ENCODE measurements around the gene CLP1.

CLP1 gene

DNA sequence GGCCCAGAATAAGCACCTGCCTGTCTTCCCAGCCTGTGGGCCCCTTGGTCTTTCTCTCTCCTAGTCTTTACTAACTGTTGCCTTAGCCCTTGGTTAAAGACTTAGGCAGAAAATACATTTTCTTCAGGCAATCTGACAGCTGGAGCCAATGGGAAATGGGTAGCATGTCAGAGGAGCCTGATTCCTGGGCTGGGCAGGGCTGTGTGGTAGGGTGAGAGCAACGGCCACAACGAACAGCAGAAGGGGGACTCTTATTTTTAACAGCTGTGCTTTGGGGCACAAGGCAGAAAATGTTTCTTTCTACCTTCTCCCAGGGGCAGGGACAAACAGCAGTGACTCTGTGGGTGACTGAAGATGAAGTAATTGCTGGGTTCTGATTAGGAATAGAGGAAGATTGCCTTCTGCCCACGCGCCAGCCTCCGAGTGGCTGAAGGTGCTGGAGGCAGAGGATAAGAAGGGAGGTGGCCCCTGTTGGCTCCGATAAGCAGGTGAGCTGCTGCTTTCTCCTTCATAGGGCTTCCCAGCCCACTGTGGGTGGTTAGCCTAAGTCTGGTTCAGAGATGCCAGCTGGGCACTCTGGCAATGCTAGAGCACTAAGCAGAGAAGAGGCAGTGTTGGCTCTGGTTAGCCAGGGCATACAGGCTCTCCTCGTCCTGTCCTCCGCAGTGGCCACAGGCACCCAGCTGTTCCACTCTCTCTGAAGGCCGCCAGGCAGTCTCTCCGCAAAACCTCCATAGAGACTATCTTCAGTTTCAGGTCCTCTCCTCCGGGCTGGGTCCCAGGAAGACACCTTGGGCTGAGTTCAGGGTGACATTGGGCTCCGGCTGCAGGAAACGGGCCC lies 9.4 kb upstream of the CLP1 start:
- H3K4me3 ChIP-seq (ENCODE audit: low read length, poor library complexity, severe bottlenecking), result peak overlapping the region; percentile 68
- TF ChIP-seq EZH2phosphoT487 (IDR thresholded peaks at IDR 0.05; ENCODE audit: borderline replicate concordance), result no peak
- TF ChIP-seq, protein P1, sequence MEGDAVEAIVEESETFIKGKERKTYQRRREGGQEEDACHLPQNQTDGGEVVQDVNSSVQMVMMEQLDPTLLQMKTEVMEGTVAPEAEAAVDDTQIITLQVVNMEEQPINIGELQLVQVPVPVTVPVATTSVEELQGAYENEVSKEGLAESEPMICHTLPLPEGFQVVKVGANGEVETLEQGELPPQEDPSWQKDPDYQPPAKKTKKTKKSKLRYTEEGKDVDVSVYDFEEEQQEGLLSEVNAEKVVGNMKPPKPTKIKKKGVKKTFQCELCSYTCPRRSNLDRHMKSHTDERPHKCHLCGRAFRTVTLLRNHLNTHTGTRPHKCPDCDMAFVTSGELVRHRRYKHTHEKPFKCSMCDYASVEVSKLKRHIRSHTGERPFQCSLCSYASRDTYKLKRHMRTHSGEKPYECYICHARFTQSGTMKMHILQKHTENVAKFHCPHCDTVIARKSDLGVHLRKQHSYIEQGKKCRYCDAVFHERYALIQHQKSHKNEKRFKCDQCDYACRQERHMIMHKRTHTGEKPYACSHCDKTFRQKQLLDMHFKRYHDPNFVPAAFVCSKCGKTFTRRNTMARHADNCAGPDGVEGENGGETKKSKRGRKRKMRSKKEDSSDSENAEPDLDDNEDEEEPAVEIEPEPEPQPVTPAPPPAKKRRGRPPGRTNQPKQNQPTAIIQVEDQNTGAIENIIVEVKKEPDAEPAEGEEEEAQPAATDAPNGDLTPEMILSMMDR (conservative IDR thresholded peaks at IDR 0.05; ENCODE audit: low read length), result no peak
- peak overlapping the region; percentile 80 for H3K4me2 ChIP-seq (ENCODE audit: low read depth, low read length, poor library complexity, severe bottlenecking)
- H3K4me1 ChIP-seq (ENCODE audit: insufficient read depth, low read length, poor library complexity, severe bottlenecking), result peaks cover 63% of the 10 kb centered on the region
- no peaks in the 10 kb centered on the region for H3K79me2 ChIP-seq (ENCODE audit: insufficient read depth, low read length)
- H3K9me3 ChIP-seq (ENCODE audit: insufficient read depth, low read depth, low read length), result no peaks in the 10 kb centered on the region
- no peaks in the 10 kb centered on the region for H3K36me3 ChIP-seq (ENCODE audit: insufficient read depth, low read length)
- no peaks in the 10 kb centered on the region for H3K27me3 ChIP-seq (ENCODE audit: insufficient read depth, low read length, poor library complexity, severe bottlenecking)
- peak overlapping the region; percentile 64 for H3K9ac ChIP-seq (ENCODE audit: low read depth, low read length, poor library complexity, severe bottlenecking)
- no peaks in the 10 kb centered on the region for H3K9me2 ChIP-seq (replicated peaks; ENCODE audit: low read depth, low read length)
- H4K20me1 ChIP-seq (ENCODE audit: insufficient read depth, low read length, poor library complexity, severe bottlenecking), result no peaks in the 10 kb centered on the region
- no peak overlapping the region for H2AFZ ChIP-seq (ENCODE audit: low read length)
- no peaks in the 10 kb centered on the region for H3F3A ChIP-seq (ENCODE audit: low read depth)

DNA sequence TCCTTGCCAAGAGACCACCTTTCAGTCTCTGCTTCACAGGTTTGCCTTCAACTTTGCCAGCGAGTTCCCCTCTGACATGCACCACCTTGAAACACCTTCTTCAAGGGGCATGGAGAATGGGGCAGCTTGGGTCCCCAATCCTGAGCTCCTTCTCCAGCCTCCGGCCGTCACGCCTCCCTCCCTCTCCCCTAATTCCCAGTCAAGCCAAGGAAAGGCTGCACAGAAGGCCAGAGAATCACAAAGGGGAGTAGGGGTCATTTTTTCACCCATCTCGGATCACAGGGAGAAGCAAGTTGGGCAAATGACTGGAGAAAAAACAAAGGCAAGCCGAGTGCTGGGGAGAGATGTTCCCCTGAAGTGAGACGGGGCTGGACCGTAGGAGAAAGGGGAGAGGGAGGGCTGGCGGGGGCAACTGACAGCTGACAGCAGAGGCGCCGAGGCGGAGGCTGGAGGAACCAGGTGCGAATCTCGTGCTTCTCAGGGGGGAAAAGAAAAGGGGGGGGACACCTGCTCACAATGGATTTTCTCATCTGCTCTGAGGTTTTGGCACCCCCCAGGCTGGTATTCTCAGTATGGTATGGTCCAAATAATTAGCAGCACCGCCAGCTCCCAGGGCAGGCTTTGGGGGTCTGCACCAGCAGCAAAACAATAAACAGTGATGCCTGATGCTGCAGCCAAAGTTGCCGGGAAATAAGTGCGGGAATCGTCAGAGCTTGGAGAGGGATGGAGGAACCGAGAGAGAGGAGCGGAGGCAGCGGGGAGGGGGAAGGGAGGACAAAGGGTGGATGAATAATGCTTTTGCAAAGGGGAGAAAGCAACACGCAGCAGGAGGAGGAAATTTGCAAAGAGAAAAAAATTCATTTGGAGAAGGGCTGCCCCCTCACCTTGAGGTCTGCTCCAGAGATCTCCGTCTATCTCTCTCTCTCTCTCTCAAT lies 8.5 kb upstream of the CLP1 start:
- peak overlapping the region; percentile 68 for H3K4me3 ChIP-seq (ENCODE audit: low read length, poor library complexity, severe bottlenecking)
- peak overlapping the region; percentile 64 for H3K9ac ChIP-seq (ENCODE audit: low read depth, low read length, poor library complexity, severe bottlenecking)
- H2AFZ ChIP-seq (ENCODE audit: low read length), result no peak overlapping the region
- no peaks in the 10 kb centered on the region for H3K36me3 ChIP-seq (ENCODE audit: insufficient read depth, low read length)
- no peaks in the 10 kb centered on the region for H3F3A ChIP-seq (ENCODE audit: low read depth)
- no peak for TF ChIP-seq EZH2phosphoT487 (IDR thresholded peaks at IDR 0.05; ENCODE audit: borderline replicate concordance)
- TF ChIP-seq, protein P1 (conservative IDR thresholded peaks at IDR 0.05; ENCODE audit: low read length), result no peak
- no peaks in the 10 kb centered on the region for H4K20me1 ChIP-seq (ENCODE audit: insufficient read depth, low read length, poor library complexity, severe bottlenecking)
- no peaks in the 10 kb centered on the region for H3K9me2 ChIP-seq (replicated peaks; ENCODE audit: low read depth, low read length)
- H3K4me1 ChIP-seq (ENCODE audit: insufficient read depth, low read length, poor library complexity, severe bottlenecking), result peaks cover 56% of the 10 kb centered on the region
- no peaks in the 10 kb centered on the region for H3K9me3 ChIP-seq (ENCODE audit: insufficient read depth, low read depth, low read length)
- H3K79me2 ChIP-seq (ENCODE audit: insufficient read depth, low read length), result no peaks in the 10 kb centered on the region
- H3K4me2 ChIP-seq (ENCODE audit: low read depth, low read length, poor library complexity, severe bottlenecking), result peak overlapping the region; percentile 80
- H3K27me3 ChIP-seq (ENCODE audit: insufficient read depth, low read length, poor library complexity, severe bottlenecking), result no peaks in the 10 kb centered on the region

DNA sequence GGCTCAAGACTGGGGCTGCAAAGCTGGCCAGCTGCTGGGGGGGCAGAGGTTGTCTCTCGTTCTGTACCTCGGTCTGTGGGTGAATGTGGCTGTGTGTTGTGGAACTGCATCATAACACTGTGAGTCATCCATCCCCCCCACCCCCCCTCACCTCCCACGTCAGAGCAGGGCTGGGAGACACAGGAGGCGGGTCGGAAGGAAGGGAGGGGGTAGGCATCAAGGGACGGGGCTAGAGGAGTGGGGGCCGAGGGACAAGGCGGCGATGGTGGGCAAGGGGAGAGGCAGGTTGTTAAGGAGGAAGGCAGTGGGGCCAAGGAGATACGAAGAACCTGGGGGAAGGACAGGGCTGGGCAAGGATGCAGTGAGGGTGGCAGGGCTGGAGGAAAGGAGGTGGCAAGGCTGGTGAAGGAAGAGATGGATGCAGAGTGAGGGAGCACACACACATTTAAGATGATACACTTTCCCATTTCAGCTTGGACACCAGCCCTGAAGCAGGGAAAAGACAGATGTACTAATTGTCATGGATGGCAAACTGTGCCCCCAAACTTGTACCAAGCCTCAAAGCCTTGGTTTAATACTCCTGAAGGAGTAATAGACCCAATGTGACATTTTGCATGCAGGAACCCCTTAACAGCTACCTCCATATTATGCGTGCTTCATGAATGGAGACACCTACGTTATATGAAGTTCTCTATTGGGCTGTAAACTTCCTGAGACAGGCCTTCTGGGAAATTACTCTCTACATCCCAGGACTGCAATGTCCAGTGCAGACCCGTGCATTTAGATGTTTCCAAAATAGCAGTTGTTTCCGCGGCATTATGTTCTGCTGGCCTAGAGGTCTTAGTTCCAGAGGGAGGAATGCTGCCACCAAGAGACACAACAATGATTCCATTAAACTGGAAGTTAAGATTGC lies 7.5 kb upstream of the CLP1 start, which contains the start of gene YPEL4:
Gene YPEL4 (minus strand): TSS at position 87 of the 913 bp plus-strand sequence. CDS start 2,805 bp downstream, outside the sequence.
- Histone ChIP-seq H3K27me3 (ENCODE audit: insufficient read depth, low read length, poor library complexity, severe bottlenecking) (no peaks in the 10 kb centered on the region), H3F3A (ENCODE audit: low read depth) (no peaks in the 10 kb centered on the region), H2AFZ (ENCODE audit: low read length) (no peak within 1 kb of the TSS), H3K9ac (ENCODE audit: low read depth, low read length, poor library complexity, severe bottlenecking) (peak within 1 kb of the TSS; percentile 64), H3K4me2 (ENCODE audit: low read depth, low read length, poor library complexity, severe bottlenecking) (peak within 1 kb of the TSS; percentile 80), H3K36me3 (ENCODE audit: insufficient read depth, low read length) (no peaks in the 10 kb centered on the region), H3K9me3 (ENCODE audit: insufficient read depth, low read depth, low read length) (no peaks in the 10 kb centered on the region), H3K9me2 (replicated peaks; ENCODE audit: low read depth, low read length) (no peaks in the 10 kb centered on the region), H3K4me3 (ENCODE audit: low read length, poor library complexity, severe bottlenecking) (peak within 1 kb of the TSS; percentile 68), H3K4me1 (ENCODE audit: insufficient read depth, low read length, poor library complexity, severe bottlenecking) (peaks cover 51% of the 10 kb centered on the region), H3K79me2 (ENCODE audit: insufficient read depth, low read length) (no peaks in the 10 kb centered on the region), H4K20me1 (ENCODE audit: insufficient read depth, low read length, poor library complexity, severe bottlenecking) (no peaks in the 10 kb centered on the region)
- TF ChIP-seq, protein P1 (conservative IDR thresholded peaks at IDR 0.05; ENCODE audit: low read length), result no peak
- no peak for TF ChIP-seq EZH2phosphoT487 (IDR thresholded peaks at IDR 0.05; ENCODE audit: borderline replicate concordance)
